ENCODE results near the gene KIAA1217. TPM values are rescaled to one million over a fixed set of nuclear protein-coding genes. Genes with fewer than 3 reads are reported as not detected.
"Not testable (repeated sequence)": the region's sequence is repeated elsewhere in the genome, so short reads cannot be mapped to it uniquely, and the experiment has no call there.

Gene KIAA1217
- total RNA-seq, 1 experiment from 2014 or later: not detected

- Histone ChIP-seq H3K4me3 (ENCODE audit: low read length) (no peak overlapping the region), H3K4me2 (ENCODE audit: low read depth, low read length, poor library complexity, severe bottlenecking) (no peak overlapping the region), H3K9me3 (ENCODE audit: low read length) (peaks cover 9% of the 10 kb centered on the region), H3K4me1 (ENCODE audit: low read length) (no peaks in the 10 kb centered on the region), H2AFZ (ENCODE audit: low read length) (no peak overlapping the region), H3K79me2 (ENCODE audit: low read length) (no peaks in the 10 kb centered on the region), H3K27me3 (ENCODE audit: low read length) (no peaks in the 10 kb centered on the region), H3K9me2 (replicated peaks; ENCODE audit: insufficient read depth, low read length) (no peaks in the 10 kb centered on the region), H3K36me3 (ENCODE audit: insufficient read depth, low read length) (no peaks in the 10 kb centered on the region), H4K20me1 (ENCODE audit: insufficient read depth, low read depth, low read length) (no peaks in the 10 kb centered on the region), H3K27ac (ENCODE audit: low read length) (no peak overlapping the region), H3K9ac (ENCODE audit: low read length) (no peak overlapping the region)
- DNase-seq: no peak
Measured at GRCh38 chr10:24481241-24481640, 272.3 kb downstream of the KIAA1217 start.

DNA sequence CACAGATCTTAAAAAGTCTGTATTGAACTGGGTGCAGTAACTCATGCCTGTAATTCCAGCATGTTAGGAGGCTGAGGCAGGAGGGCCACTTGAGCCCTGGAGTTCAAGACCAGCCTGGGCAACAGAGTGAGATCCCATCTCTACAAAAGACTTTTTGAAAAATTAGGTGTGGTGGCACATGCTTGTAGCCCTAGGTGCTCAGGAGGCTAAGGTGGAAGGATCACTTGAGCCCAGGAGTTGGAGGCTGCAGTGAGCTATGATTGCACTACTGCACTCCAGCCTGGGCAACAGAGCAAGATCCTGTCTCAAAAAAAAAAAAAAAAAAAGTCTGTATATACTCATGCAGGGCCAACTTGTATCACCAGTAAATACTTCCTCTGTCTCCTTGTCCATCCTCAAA, 273.8 kb downstream of the KIAA1217 start:
- not testable (repeated sequence) for H3K79me2 ChIP-seq (ENCODE audit: low read length); H3K9me2 ChIP-seq (replicated peaks; ENCODE audit: insufficient read depth, low read length); H3K4me2 ChIP-seq (ENCODE audit: low read depth, low read length, poor library complexity, severe bottlenecking); H3K4me1 ChIP-seq (ENCODE audit: low read length); H3K9ac ChIP-seq (ENCODE audit: low read length); H4K20me1 ChIP-seq (ENCODE audit: insufficient read depth, low read depth, low read length); DNase-seq; H3K36me3 ChIP-seq (ENCODE audit: insufficient read depth, low read length); H3K4me3 ChIP-seq (ENCODE audit: low read length); H3K27me3 ChIP-seq (ENCODE audit: low read length); H2AFZ ChIP-seq (ENCODE audit: low read length); H3K9me3 ChIP-seq (ENCODE audit: low read length); H3K27ac ChIP-seq (ENCODE audit: low read length)

DNA sequence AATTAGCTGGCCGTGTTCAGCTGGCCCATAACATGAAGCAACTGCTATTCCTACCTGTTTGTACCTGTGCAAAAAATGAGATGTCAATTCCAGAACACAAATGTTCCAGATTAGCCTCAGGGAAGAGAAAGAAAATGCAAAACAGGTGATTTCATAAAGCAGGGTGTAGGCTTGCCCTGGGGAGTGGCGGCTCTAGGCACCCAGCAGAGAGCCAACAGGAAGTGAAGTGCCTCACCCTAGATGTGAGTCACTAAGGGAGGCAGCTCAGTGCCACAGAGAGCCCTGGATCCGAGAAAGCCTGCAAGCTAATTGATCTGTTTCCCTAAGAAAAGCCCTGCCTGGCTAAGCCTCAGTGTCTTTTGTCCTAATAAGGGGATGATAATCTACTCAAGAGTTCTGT, 274.8 kb downstream of the KIAA1217 start:
- H3K79me2 ChIP-seq (ENCODE audit: low read length): no peaks in the 10 kb centered on the region
- no peaks in the 10 kb centered on the region for H4K20me1 ChIP-seq (ENCODE audit: insufficient read depth, low read depth, low read length)
- H3K27me3 ChIP-seq (ENCODE audit: low read length): no peaks in the 10 kb centered on the region
- no peak overlapping the region for H3K27ac ChIP-seq (ENCODE audit: low read length)
- H3K9me3 ChIP-seq (ENCODE audit: low read length): no peaks in the 10 kb centered on the region
- H3K4me3 ChIP-seq (ENCODE audit: low read length): no peak overlapping the region
- no peaks in the 10 kb centered on the region for H3K36me3 ChIP-seq (ENCODE audit: insufficient read depth, low read length)
- H3K4me1 ChIP-seq (ENCODE audit: low read length): no peaks in the 10 kb centered on the region
- no peak for DNase-seq
- H2AFZ ChIP-seq (ENCODE audit: low read length): no peak overlapping the region
- no peaks in the 10 kb centered on the region for H3K9me2 ChIP-seq (replicated peaks; ENCODE audit: insufficient read depth, low read length)
- H3K9ac ChIP-seq (ENCODE audit: low read length): no peak overlapping the region
- H3K4me2 ChIP-seq (ENCODE audit: low read depth, low read length, poor library complexity, severe bottlenecking): no peak overlapping the region

GRCh38 chr10:24484771-24485170, 275.8 kb downstream of the KIAA1217 start:
- H3K36me3 ChIP-seq (ENCODE audit: insufficient read depth, low read length): no peaks in the 10 kb centered on the region
- H3K9me2 ChIP-seq (replicated peaks; ENCODE audit: insufficient read depth, low read length): no peaks in the 10 kb centered on the region
- H3K4me1 ChIP-seq (ENCODE audit: low read length): no peaks in the 10 kb centered on the region
- H3K27me3 ChIP-seq (ENCODE audit: low read length): no peaks in the 10 kb centered on the region
- no peaks in the 10 kb centered on the region for H3K9me3 ChIP-seq (ENCODE audit: low read length)
- H3K79me2 ChIP-seq (ENCODE audit: low read length): no peaks in the 10 kb centered on the region
- H3K4me2 ChIP-seq (ENCODE audit: low read depth, low read length, poor library complexity, severe bottlenecking): no peak overlapping the region
- no peak overlapping the region for H3K9ac ChIP-seq (ENCODE audit: low read length)
- no peak overlapping the region for H3K4me3 ChIP-seq (ENCODE audit: low read length)
- no peak overlapping the region for H3K27ac ChIP-seq (ENCODE audit: low read length)
- no peak overlapping the region for H2AFZ ChIP-seq (ENCODE audit: low read length)
- no peak for DNase-seq
- no peaks in the 10 kb centered on the region for H4K20me1 ChIP-seq (ENCODE audit: insufficient read depth, low read depth, low read length)

GRCh38 chr10:24485304-24485703, 276.4 kb downstream of the KIAA1217 start:
- H3K27ac ChIP-seq (ENCODE audit: low read length): no peak overlapping the region
- no peak overlapping the region for H3K4me3 ChIP-seq (ENCODE audit: low read length)
- no peaks in the 10 kb centered on the region for H3K27me3 ChIP-seq (ENCODE audit: low read length)
- H3K79me2 ChIP-seq (ENCODE audit: low read length): no peaks in the 10 kb centered on the region
- H3K9me2 ChIP-seq (replicated peaks; ENCODE audit: insufficient read depth, low read length): no peaks in the 10 kb centered on the region
- no peaks in the 10 kb centered on the region for H3K36me3 ChIP-seq (ENCODE audit: insufficient read depth, low read length)
- H2AFZ ChIP-seq (ENCODE audit: low read length): no peak overlapping the region
- DNase-seq: no peak
- no peaks in the 10 kb centered on the region for H4K20me1 ChIP-seq (ENCODE audit: insufficient read depth, low read depth, low read length)
- no peaks in the 10 kb centered on the region for H3K9me3 ChIP-seq (ENCODE audit: low read length)
- no peaks in the 10 kb centered on the region for H3K4me1 ChIP-seq (ENCODE audit: low read length)
- no peak overlapping the region for H3K4me2 ChIP-seq (ENCODE audit: low read depth, low read length, poor library complexity, severe bottlenecking)
- no peak overlapping the region for H3K9ac ChIP-seq (ENCODE audit: low read length)

GRCh38 chr10:24488631-24489030, 279.7 kb downstream of the KIAA1217 start:
- Histone ChIP-seq H3K4me2 (ENCODE audit: low read depth, low read length, poor library complexity, severe bottlenecking) (no peak overlapping the region), H3K9ac (ENCODE audit: low read length) (no peak overlapping the region), H4K20me1 (ENCODE audit: insufficient read depth, low read depth, low read length) (no peaks in the 10 kb centered on the region), H3K36me3 (ENCODE audit: insufficient read depth, low read length) (no peaks in the 10 kb centered on the region), H2AFZ (ENCODE audit: low read length) (no peak overlapping the region), H3K27ac (ENCODE audit: low read length) (no peak overlapping the region), H3K9me2 (replicated peaks; ENCODE audit: insufficient read depth, low read length) (no peaks in the 10 kb centered on the region), H3K4me3 (ENCODE audit: low read length) (no peak overlapping the region), H3K79me2 (ENCODE audit: low read length) (no peaks in the 10 kb centered on the region), H3K27me3 (ENCODE audit: low read length) (no peaks in the 10 kb centered on the region), H3K9me3 (ENCODE audit: low read length) (no peaks in the 10 kb centered on the region), H3K4me1 (ENCODE audit: low read length) (no peaks in the 10 kb centered on the region)
- no peak for DNase-seq

- Histone ChIP-seq H3K79me2 (ENCODE audit: low read length) (no peaks in the 10 kb centered on the region), H3K36me3 (ENCODE audit: insufficient read depth, low read length) (no peaks in the 10 kb centered on the region), H3K9ac (ENCODE audit: low read length) (no peak overlapping the region), H3K4me1 (ENCODE audit: low read length) (no peaks in the 10 kb centered on the region), H3K27ac (ENCODE audit: low read length) (no peak overlapping the region), H2AFZ (ENCODE audit: low read length) (no peak overlapping the region), H3K27me3 (ENCODE audit: low read length) (no peaks in the 10 kb centered on the region), H3K4me3 (ENCODE audit: low read length) (no peak overlapping the region), H3K9me3 (ENCODE audit: low read length) (no peaks in the 10 kb centered on the region), H3K9me2 (replicated peaks; ENCODE audit: insufficient read depth, low read length) (no peaks in the 10 kb centered on the region), H3K4me2 (ENCODE audit: low read depth, low read length, poor library complexity, severe bottlenecking) (no peak overlapping the region), H4K20me1 (ENCODE audit: insufficient read depth, low read depth, low read length) (no peaks in the 10 kb centered on the region)
- no peak for DNase-seq
Measured at GRCh38 chr10:24493165-24493564, 284.2 kb downstream of the KIAA1217 start.

DNA sequence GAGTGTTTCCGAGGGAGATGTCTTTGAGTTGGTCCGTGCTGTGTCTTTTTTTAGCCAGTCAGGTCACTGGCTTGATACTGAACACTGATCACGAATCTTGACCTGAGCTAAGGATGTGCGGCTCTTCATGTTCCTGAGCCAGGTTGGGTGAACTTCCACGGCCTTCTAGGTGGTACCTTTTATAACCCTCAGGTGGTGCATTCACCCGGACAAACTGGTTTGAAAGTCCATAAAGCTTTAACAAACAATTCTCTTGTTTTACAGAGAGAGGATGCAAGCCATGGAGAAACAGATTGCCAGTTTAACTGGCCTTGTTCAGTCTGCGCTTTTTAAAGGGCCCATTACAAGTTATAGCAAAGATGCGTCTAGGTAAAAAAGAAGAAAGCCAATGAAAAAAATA, 285.3 kb downstream of the KIAA1217 start:
- H3K27ac ChIP-seq (ENCODE audit: low read length): no peak overlapping the region
- H3K4me2 ChIP-seq (ENCODE audit: low read depth, low read length, poor library complexity, severe bottlenecking): no peak overlapping the region
- H3K9me3 ChIP-seq (ENCODE audit: low read length): no peaks in the 10 kb centered on the region
- no peak overlapping the region for H3K9ac ChIP-seq (ENCODE audit: low read length)
- H3K4me1 ChIP-seq (ENCODE audit: low read length): no peaks in the 10 kb centered on the region
- no peak overlapping the region for H2AFZ ChIP-seq (ENCODE audit: low read length)
- no peaks in the 10 kb centered on the region for H3K9me2 ChIP-seq (replicated peaks; ENCODE audit: insufficient read depth, low read length)
- no peaks in the 10 kb centered on the region for H3K27me3 ChIP-seq (ENCODE audit: low read length)
- no peaks in the 10 kb centered on the region for H3K36me3 ChIP-seq (ENCODE audit: insufficient read depth, low read length)
- no peak overlapping the region for H3K4me3 ChIP-seq (ENCODE audit: low read length)
- no peak for DNase-seq
- no peaks in the 10 kb centered on the region for H4K20me1 ChIP-seq (ENCODE audit: insufficient read depth, low read depth, low read length)
- H3K79me2 ChIP-seq (ENCODE audit: low read length): no peaks in the 10 kb centered on the region

GRCh38 chr10:24494777-24495176, 285.8 kb downstream of the KIAA1217 start:
- H3K4me1 ChIP-seq (ENCODE audit: low read length): no peaks in the 10 kb centered on the region
- H2AFZ ChIP-seq (ENCODE audit: low read length): no peak overlapping the region
- H3K9ac ChIP-seq (ENCODE audit: low read length): no peak overlapping the region
- no peak for DNase-seq
- H3K79me2 ChIP-seq (ENCODE audit: low read length): no peaks in the 10 kb centered on the region
- H3K4me3 ChIP-seq (ENCODE audit: low read length): no peak overlapping the region
- no peaks in the 10 kb centered on the region for H3K9me2 ChIP-seq (replicated peaks; ENCODE audit: insufficient read depth, low read length)
- H3K27ac ChIP-seq (ENCODE audit: low read length): no peak overlapping the region
- no peaks in the 10 kb centered on the region for H3K36me3 ChIP-seq (ENCODE audit: insufficient read depth, low read length)
- H3K9me3 ChIP-seq (ENCODE audit: low read length): no peaks in the 10 kb centered on the region
- H3K27me3 ChIP-seq (ENCODE audit: low read length): no peaks in the 10 kb centered on the region
- no peaks in the 10 kb centered on the region for H4K20me1 ChIP-seq (ENCODE audit: insufficient read depth, low read depth, low read length)
- H3K4me2 ChIP-seq (ENCODE audit: low read depth, low read length, poor library complexity, severe bottlenecking): no peak overlapping the region
